Activated CD4-positive, CD25-positive, alpha-beta regulatory T cell treated with anti-CD3 and anti-CD28 coated beads, Interleukin-2, amount 50 U/mL, for 72 hours (primary cell): ENCODE measurements around the gene RAB43.
"Not testable (repeated sequence)": the region's sequence is repeated elsewhere in the genome, so short reads cannot be mapped to it uniquely, and the experiment has no call there.

Experiments
- DNase-seq: peaks from one replicate; pipeline ENCODE4 v3.0.0; 2021

Gene RAB43

GRCh38 chr3:129087904-129088303, 33.7 kb downstream of the RAB43 start:
- not testable (repeated sequence) for DNase-seq

- DNase-seq: no peak
Measured at GRCh38 chr3:129087138-129087702, 34.4 kb downstream of the RAB43 start.

GRCh38 chr3:129085818-129086217, 35.8 kb downstream of the RAB43 start:
- DNase-seq: no peak

- DNase-seq: no peak
Measured at GRCh38 chr3:129085165-129085715, 36.4 kb downstream of the RAB43 start.

GRCh38 chr3:129084501-129084900, 37.1 kb downstream of the RAB43 start:
- DNase-seq: no peak

GRCh38 chr3:129082026-129082425, 39.6 kb downstream of the RAB43 start:
- DNase-seq: no peak

GRCh38 chr3:129081503-129081902, 40.1 kb downstream of the RAB43 start:
- DNase-seq: no peak

- no peak for DNase-seq
Measured at GRCh38 chr3:129078510-129078909, 43.1 kb downstream of the RAB43 start.

GRCh38 chr3:129077222-129077621, 44.4 kb downstream of the RAB43 start:
- no peak for DNase-seq

- no peak for DNase-seq
Measured at GRCh38 chr3:129070086-129070885, 51.3 kb downstream of the RAB43 start.

- DNase-seq: not testable (repeated sequence)
Measured at GRCh38 chr3:129069313-129070085, 52.1 kb downstream of the RAB43 start.

- DNase-seq: no peak
Measured at GRCh38 chr3:129068291-129068886, 53.2 kb downstream of the RAB43 start.

GRCh38 chr3:129067719-129068118, 53.9 kb downstream of the RAB43 start:
- DNase-seq: not testable (repeated sequence)

GRCh38 chr3:129065720-129066073, 55.9 kb downstream of the RAB43 start:
- DNase-seq: no peak

- DNase-seq: no peak
Measured at GRCh38 chr3:129065016-129065719, 56.4 kb downstream of the RAB43 start.

GRCh38 chr3:129063841-129064482, 57.6 kb downstream of the RAB43 start:
- no peak for DNase-seq

GRCh38 chr3:129063091-129063640, 58.4 kb downstream of the RAB43 start:
- no peak for DNase-seq

- DNase-seq: no peak
Measured at GRCh38 chr3:129061888-129062834, 59.4 kb downstream of the RAB43 start.

- DNase-seq: no peak
Measured at GRCh38 chr3:129061023-129061887, 60.3 kb downstream of the RAB43 start.
